Hematopoietic multipotent progenitor cell (in vitro differentiated cells): ENCODE measurements around the gene LRRC18. TPM values are rescaled to one million over a fixed set of nuclear protein-coding genes. Genes with fewer than 3 reads are reported as not detected.

Experiments
- DNase-seq, 3 donors: peaks; one replicate each; pipeline ENCODE4 v3.0.0-alpha.2; 2011 to 2015; ENCODE audit warnings: low read depth in 2 of 3, low spot score in 2 of 3
- total RNA-seq: library from RNA; depleted of rRNA; stranded (reverse); fragments of >200 nt; gene quantifications from one replicate; pipeline ENCODE4 v1.2.3, GENCODE V29; 2012

The LRRC18 gene
- total RNA-seq, 1 donor, result not detected

DNA sequence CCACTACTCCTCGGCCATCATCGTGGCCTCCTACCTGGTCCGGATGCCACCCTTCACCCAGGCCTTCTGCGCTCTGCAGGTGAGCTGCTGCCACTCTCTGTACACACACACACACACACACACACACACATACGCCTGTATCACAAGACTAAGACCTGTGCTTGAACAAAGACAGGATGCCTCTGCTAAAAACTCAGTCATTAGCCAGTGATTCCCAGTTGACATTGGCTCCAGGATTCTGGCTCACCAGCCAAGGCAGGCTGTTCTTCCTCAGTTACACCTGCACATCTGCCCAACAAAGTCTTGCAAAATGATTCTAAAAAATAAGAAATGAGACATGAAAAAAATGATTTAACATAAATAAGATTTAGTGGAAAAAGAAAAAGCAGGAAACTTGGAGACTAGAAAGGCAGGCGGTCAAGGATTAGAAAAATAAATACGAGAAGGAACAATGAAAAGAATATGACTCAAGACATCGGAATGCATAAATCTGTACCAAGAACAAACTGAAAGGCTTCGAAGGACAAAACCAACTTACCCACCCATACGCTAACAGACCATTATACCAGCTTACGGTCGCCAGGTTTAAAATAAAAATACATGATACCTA lies 7.4 kb upstream of the LRRC18 start:
- DNase-seq, result no peak

DNA sequence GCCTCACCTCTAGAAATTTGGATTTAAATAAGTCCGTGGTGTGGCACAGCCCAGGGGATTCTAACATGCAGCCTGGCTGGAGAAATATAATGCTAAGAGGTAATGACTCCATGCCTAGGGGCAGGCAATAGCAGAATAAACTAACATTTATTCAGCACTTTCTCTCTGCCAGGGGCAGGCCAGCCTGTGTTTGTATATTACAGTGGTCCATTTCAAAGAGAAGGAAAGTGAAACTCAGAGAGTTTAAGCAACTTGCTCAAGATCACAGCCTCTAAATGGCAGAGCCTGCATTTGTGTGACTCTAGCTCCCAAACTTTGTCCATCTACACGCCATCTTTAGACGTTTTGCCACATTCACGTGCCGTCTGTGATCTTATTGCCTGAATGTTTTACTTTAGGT lies 6.7 kb upstream of the LRRC18 start:
- DNase-seq, result no peak

DNA sequence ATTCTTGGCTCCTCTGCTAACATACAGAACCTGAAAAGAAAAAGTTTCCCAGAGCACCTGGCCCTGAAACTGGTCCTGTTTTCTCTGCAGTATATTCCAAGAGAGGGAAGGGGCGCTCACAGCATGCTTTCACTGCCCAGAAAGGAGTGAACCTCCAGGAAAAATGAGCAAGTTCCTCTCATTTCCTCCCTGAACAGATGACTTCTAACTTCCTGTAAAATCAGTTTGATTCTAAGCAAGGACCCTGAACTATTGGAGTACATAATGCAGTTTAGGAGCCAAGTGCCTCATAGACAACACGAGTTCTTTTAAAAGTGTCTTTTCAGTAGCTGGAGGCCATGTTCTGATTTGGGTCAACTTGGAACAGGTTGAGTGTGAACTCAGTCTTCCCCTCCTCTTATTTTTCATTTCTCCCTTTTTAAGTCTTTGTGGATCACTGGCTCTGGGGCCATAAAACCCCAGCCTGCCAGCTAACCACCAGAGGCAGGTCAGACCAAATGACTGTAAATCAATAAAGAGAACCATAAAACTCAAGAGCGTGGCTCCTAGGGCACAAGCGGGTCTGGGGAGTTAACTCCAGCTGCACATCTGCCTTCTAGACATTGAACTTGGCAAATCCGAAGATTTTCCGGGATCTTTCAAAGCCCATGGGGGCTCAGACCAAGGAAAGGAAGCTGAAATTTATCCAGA lies 5.9 kb upstream of the LRRC18 start:
- DNase-seq, result no peak

DNA sequence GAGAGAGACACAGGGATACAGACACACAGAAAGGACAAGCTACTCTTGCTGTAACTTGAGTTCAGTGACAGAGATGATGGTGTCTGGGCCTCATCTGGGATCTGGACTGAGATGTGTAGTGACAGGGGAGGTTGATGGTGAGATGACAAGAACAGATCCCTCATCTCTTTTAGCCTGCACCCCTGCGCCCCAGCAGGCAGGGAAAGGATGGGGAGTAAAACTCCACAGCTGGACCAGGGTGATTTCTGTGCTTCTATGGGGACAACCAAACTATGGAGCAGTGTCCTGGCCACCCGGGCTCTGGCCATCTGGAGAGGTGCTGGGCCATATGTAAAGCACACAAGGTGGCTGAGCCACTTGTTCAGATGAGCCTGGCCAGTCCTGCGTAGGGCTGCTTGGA lies 4.5 kb upstream of the LRRC18 start:
- DNase-seq, result no peak

DNA sequence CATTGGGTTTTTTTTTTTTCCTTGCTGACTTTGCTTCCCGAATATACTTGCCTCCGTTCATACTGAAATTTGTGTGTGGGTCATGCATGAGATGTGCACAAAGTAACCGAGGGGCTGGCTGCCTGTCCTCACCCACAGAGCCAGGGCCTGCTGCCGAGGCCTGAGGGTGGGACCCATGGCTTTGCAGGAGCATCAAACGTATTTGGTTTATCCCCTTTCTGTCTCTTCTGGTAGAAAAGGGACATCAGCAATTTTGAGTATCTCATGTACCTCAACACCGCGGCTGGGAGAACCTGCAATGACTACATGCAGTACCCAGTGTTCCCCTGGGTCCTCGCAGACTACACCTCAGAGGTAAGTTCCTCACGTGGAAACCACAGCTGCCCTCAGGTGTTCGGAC lies 3.5 kb upstream of the LRRC18 start:
- DNase-seq, result no peak

DNA sequence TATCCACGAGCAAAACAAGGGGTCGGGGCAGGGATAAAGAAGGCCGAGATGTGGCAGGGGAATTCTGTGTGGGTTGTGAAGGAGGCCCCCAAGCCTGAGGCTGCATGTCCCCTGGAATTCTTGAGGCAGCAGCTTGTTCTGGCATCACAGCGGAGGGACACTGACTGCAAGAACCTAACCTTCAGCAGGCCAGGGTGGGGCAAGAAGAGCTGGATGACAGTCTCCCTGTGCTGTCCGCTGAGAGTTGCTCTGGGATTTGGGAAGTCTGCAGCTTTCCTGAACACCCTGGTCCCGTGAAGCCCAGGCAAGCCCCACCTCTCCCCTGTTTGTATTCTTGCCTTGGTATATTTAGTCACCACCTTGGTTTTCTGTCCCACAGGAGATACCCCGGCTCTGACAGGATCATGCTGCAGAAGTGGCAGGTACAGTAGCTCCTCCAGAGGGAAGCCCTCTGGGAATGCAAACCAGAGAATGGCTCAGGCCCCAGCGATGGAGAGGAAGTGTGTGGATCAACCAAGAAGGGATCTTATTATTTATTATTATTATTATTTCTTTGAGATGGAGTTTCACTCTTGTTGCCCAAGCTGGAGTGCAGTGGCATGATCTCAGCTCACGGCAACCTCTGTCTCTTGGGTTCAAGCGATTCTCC lies 1.9 kb upstream of the LRRC18 start:
- DNase-seq, result no peak

DNA sequence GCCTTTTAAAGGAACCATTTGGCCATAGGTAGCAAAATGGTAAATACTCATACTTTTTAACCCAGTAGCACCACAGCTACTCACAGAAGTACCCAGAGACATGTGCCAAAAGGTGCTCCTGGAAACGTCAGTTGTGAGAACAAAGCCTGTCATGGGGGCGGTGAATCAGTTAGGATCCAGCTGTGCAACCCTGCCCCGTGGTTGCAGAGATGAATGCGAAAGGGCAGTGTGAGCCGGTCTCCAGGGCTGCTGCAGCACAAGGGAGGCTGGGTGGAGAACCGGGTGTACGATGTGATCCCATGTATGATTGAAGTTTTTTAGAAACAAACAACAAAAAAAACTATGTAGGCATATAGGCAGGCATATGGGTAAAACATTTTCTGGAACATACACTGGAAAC lies 1.3 kb upstream of the LRRC18 start:
- DNase-seq, result no peak

DNA sequence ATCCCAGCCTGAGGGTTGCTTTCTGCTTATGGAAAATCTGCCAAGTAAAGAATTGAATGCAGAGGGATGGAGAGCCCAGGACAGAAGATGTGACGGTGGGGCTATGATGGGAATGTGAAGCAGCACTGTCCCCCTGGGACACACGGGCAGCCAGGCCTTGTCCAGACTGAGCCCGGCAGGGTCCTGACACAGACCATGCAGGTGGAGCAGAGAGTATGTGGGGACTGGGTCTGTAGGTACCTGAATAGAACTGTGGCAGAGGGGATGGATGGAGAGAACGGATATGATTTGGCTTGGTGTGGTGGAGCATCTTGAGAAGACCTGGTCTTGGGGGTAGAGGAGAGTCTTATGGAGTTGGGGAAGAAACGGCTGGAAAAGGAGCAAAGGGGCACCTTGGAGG lies 732 bp upstream of the LRRC18 start:
- no peak for DNase-seq

DNA sequence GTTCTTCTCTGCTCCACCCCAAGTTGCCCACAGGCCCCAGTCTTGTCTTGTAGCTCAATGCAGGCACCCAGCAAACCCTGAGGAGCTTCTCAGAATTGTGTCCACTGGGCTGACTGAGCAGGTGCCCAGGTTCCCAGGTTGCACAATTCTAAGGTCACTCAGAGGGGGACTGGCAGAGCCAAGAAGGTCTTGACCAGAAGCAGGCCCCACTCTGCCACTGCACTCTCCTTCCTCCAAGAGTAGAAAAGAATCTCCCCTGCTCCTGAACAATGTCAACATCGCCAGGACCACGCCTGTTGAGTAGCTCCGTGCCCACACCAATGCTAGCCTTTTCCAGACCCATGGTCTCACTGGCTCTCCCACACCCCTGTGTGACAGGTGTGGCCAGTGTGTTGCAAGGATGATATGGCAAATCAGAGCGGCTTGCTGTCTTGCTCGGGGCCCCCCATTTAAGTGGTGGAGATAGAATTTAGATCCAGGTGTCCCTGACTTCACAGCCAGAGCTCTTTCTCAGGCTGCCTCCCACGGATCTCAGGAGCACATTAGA lies 577 bp downstream of the LRRC18 start:
- no peak for DNase-seq

DNA sequence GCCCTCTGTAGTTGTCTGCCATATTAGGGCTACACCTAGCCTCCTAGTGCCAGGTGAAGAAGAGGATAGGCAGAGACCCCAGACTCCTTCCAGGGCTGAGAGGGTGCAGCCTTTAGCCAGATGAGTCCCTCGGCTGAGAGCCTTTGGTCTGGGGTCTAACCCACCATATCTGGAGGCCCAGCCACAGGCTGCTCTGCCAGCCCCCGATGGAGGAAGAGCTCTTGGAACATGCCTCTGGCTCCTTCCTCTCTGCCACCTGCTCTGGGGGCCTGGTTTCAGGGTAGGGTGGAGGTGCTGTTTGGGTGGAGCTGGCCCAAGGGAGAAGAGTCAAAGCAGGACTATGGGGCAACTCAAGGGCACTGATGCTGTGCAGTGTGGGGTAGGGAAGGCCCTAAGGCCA lies 1.4 kb downstream of the LRRC18 start:
- no peak for DNase-seq

DNA sequence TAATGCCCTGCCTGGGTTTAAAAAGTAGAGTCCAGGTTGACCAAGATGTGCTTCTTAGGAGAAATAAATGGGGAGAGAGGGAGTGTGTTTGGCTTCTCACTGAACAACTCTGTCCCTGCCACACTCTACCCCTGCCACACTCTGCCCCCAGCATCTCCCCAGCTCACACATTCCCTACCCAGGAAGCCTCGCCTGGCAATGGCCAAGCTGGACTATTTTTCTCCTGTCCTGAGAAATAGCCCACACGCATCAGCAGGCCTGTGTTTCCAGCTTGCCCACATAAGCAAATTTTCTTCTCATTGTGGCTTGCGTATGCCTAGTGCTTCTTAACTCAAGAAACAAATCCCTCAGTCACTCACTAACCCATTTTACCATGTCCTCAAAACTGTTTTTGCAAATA lies 1.8 kb downstream of the LRRC18 start:
- no peak for DNase-seq

DNA sequence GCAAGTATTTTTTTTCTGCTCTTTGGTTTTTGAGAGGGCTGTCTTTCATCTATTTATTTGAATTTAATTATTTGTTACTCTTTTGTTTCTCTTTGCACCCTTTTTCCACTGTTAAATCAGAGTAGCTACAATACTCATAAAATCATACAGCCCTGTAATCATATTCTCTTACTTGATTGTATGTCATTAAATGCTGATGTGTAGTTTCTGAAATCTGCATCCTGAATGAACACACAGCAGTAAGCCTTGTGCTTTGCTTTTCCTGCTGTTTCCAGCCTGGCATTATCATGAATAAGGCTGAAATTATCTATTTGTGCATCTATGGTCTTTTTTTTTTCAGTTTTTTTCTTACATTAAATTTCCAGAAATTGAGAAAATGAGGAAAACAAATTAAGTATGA lies 4.1 kb downstream of the LRRC18 start:
- no peak for DNase-seq

DNA sequence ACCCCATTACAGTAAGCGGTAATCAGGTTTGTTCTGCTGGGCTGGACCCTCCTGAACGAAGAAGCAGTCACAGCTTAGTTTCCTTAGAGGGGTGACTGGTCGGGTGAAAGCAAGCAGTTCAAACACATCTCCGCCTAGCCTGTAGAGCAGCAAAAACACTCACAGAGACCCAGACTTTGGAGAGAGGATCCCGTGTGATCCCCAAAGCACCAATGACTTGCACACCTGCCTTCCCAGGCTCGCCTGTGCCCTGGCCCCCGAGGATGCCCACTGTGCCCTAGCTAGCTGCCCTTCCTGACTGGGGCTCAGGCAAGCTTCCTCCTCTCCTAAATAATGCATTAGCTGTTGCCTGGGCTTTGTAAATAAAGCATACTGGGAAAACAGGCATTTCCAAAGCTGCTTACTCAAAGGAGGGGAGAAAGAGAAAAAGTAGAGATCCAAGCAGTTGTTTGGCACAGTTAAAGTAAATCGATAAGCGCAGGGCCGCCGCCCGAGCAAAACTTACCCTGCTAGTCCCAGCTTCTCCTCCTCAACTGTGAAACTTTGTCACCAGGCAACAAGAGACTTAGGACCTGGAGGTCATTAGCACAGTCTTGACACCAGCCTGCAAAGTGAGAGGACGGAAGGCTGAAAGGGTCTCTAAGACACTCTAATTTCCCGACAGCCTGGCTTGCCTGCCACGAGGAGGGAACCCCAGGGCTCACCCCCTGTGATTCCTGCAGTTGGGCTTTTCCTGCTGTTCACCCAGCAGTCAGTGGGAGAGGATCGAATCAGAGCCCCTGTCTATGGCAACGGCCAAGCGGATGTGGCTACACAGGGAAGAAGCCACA lies 4.8 kb downstream of the LRRC18 start:
- DNase-seq, result no peak

DNA sequence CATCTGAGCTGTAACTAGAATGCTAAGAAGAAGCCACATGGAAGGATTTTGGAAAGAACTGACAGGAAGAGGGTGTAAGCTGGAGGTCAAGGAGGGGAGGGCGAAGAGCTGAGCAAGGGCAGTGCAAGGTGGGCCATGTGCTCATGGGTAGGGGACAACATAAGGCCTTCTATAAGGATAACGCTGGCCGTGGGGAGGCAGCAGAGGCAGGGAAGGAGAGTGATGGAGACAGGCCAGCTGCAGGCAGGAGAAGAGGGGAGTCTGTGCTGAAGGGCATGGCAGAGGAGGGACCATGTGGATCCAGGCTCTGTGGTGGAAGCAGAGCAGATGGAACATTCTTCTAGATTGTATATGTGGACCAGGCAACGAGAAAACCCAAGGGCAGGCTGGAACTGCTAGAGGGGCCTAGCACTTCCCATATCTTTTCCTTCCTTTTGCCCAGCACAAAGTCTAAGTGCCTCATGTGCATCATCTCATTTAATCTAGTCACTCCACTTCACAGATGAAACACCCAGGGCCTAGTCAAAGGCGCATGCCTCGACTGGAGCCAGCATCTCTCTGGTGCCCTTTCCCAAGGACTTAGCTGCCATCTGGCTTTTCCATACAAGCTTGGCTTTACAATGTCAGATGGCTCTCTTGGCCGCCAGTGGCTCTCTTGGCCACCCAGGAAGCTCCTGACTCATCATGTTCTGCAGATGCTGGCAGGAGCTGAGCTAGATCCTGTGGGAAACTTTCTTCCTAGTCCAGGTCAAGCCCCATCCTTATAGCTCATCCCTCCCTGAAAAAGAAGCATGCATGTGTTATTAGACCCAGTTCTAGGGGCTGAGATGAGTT lies 6.6 kb downstream of the LRRC18 start:
- DNase-seq, result no peak

DNA sequence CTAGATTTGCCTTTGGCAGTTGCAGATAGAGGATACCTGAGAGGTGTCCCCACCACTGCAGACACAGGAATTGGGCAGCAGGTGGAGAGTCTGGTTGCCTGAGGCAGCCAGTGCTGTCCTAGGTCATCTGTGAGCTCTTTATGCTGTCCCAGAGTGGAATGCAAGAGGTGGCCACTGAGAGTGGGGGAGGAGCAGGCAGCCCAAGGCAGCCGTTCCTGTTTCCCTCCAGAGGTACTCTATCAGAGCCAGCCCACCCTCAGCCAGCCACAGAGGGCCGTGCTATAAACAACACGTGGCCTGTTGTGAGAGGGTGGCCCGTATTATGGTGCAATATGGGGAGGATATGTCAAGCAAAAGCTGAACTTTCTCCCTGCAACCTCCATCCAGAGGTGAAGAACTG lies 8.5 kb downstream of the LRRC18 start:
- no peak for DNase-seq

DNA sequence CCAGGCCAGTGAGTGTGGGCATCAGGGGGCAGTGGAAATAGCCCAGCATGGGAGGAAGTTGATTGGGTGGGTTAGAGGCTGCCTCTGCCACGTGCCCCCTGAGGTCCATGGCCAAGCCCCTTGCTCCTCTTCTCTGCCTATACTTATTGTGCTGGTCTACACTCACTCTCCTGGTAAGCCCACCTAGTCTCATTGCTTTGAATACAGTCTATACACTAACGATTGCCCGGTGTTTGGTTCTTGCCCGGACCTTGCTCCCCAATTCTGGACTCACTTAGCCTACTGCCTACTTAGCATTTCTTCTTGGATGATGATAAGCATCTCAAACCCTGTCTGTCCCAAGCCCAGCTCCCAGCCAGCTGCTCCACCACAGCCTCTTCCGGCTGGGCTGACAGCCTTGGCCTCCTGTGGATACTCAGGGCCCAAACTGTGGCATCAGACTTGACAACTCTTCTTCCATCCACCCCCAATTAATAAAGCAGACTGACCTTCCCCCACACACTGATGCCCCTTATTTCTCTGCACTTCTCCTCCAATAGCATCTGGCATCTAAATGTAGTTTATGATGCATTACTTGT lies 10.1 kb downstream of the LRRC18 start:
- DNase-seq, result no peak

DNA sequence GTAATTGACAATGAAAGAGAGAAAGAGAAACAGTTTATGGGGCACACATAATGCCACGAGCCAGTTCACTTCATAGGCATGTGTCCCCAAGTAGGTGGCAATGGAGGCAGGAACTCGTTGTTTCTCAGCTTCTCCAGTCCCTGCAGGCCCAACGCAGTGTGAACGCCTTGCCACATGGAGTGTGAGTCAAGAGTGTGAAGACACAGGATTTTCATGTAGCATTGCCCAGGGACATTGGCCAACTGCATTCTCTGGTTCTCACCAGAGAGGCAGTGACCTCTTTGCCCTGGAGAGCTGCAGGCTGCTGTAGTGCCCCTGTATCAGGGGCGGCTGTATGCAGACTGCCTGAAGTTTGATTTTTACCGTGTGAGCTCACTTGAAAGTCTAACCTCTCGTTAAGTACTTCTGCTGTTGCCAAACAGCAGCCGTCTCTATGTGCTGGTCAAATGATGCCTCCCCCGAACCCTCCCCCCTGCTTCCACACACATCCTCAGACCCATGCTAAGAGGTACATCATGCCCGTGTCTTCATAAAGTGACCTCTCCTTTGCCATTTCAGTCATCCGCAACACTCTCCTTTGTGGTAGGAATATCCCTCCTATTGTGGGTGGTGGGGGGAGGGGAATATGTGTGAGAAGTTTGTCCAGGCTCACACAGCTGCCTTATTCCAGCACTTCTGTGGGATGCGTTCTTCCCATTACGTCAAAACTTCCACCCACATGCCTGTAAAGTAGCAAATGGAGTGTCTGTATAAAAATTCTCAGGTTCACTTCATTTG lies 12.7 kb downstream of the LRRC18 start:
- no peak for DNase-seq

DNA sequence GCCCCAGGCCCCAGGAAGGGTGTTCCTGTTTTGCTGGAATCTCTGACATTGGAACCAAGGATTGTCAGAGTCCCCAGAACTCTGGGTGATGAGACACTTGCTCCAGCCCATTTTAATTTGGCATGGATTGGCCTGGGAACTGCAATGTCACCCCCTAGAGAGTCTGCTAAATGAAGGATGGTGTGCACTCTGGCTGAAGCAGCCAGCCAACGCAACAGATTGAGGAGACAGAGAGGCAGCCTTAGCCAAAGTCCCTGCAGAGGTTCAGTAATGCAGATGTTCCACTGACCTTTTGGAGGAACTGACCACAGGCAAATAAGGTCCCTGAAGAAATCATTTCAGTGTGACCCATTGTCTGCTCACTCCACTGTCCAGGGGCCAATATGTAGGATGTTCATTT lies 13.4 kb downstream of the LRRC18 start:
- no peak for DNase-seq

DNA sequence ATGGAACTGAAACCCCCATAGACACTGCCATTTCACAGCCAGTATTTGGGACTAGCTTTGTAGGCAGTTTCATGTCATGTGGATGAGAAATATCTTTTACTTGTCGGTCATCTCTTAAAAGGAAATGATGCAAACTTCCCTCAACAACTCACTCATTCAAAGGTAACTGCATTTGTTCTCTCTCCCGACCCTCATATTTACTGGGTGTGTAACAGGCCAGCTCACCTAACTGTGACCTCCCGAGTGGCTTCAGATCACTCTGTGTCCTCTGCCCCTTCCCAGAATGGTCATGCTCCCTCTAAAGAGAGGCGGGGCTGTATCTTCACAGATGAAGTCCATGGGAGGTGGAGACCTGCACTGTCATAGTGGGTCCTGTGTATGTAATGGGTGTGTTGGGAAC lies 14.7 kb downstream of the LRRC18 start:
- no peak for DNase-seq
